SJCRH30 (cell line): ENCODE data around the gene TRAP1. TPM values are rescaled to one million over a fixed set of nuclear protein-coding genes. Genes with fewer than 3 reads are reported as not detected.

ENCODE experiments used
- DNase-seq, 2 experiments: peaks; one replicate each; pipeline ENCODE4 v3.0.0-alpha.2; 2015 to 2020
- H3K27ac ChIP-seq: fragments of 250-450 bp; sonication (Bioruptor Pico); 2 replicates; pipeline ENCODE4 v1.5.1; 2020; ENCODE audit warnings: mild to moderate bottlenecking, moderate library complexity
- H3K27me3 ChIP-seq: fragments of 250-450 bp; sonication (Bioruptor Pico); 2 replicates; pipeline ENCODE4 v1.5.1; 2020; ENCODE audit warnings: mild to moderate bottlenecking, moderate library complexity
- H3K36me3 ChIP-seq: fragments of 250-450 bp; sonication (Bioruptor Pico); 2 replicates; pipeline ENCODE4 v1.5.1; 2020; ENCODE audit warnings: mild to moderate bottlenecking, moderate library complexity
- H3K4me1 ChIP-seq: fragments of 250-450 bp; sonication (Bioruptor Pico); 2 replicates; pipeline ENCODE4 v1.5.1; 2020; ENCODE audit warnings: mild to moderate bottlenecking, moderate library complexity
- H3K4me3 ChIP-seq: fragments of 250-450 bp; sonication (Bioruptor Pico); 2 replicates; pipeline ENCODE4 v1.5.1; 2020; ENCODE audit warnings: mild to moderate bottlenecking, moderate library complexity
- H3K9me3 ChIP-seq: fragments of 250-450 bp; sonication (Bioruptor Pico); replicated peaks from 2 replicates; pipeline ENCODE4 v1.5.1; 2020; ENCODE audit warnings: mild to moderate bottlenecking, moderate library complexity
- total RNA-seq: library from RNA; depleted of rRNA; stranded (reverse); fragments of >200 nt; shearing (Covaris generic); gene quantifications from 2 replicates; pipeline ENCODE4 v1.2.3, GENCODE V29; 2014

The TRAP1 gene
- total RNA-seq, 1 experiment from 2014 or later = 71.0 TPM

GRCh38 chr16:3745751-3746355 lies 28.5 kb upstream of the TRAP1 start:
- no peak overlapping the region for H3K27ac ChIP-seq
- DNase-seq = no peak
- H3K27me3 ChIP-seq = no peaks in the 10 kb centered on the region
- H3K36me3 ChIP-seq = peaks cover 42% of the 10 kb centered on the region
- H3K4me1 ChIP-seq = no peaks in the 10 kb centered on the region
- no peak overlapping the region for H3K4me3 ChIP-seq
- no peaks in the 10 kb centered on the region for H3K9me3 ChIP-seq

- H3K4me3 ChIP-seq = no peak overlapping the region
- H3K4me1 ChIP-seq = no peaks in the 10 kb centered on the region
- no peaks in the 10 kb centered on the region for H3K9me3 ChIP-seq
- H3K36me3 ChIP-seq = peaks cover 49% of the 10 kb centered on the region
- no peaks in the 10 kb centered on the region for H3K27me3 ChIP-seq
- no peak for DNase-seq
- H3K27ac ChIP-seq = no peak overlapping the region
Observed at GRCh38 chr16:3744018-3744417, 26.7 kb upstream of the TRAP1 start.

DNA sequence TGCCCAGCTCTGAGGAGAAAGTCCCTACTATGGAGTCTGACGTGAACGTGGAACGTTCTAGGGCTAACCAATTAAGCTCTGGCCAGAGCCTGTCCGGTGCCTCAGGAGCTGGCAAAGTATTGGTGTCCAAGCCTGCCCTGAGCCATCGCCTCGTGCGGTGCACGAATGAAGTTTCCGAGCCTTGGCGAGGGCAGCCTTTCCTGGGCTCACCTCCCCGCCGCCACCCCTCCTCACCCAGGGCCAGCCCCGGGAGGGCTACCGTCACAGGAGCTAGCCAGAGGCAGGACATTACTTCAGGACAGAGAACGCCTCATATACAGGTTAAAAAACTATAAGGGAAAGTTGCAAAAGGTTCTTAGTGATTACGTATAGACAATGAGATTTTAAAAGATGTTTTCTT lies 23.6 kb upstream of the TRAP1 start:
- no peaks in the 10 kb centered on the region for H3K27me3 ChIP-seq
- no peak overlapping the region for H3K4me3 ChIP-seq
- peaks cover 66% of the 10 kb centered on the region for H3K36me3 ChIP-seq
- no peaks in the 10 kb centered on the region for H3K4me1 ChIP-seq
- H3K9me3 ChIP-seq = no peaks in the 10 kb centered on the region
- no peak for DNase-seq
- H3K27ac ChIP-seq = no peak overlapping the region

- H3K9me3 ChIP-seq = no peaks in the 10 kb centered on the region
- no peaks in the 10 kb centered on the region for H3K4me1 ChIP-seq
- DNase-seq = no peak
- H3K4me3 ChIP-seq = no peak overlapping the region
- H3K36me3 ChIP-seq = peaks cover 66% of the 10 kb centered on the region
- H3K27ac ChIP-seq = no peak overlapping the region
- H3K27me3 ChIP-seq = no peaks in the 10 kb centered on the region
Observed at GRCh38 chr16:3740186-3740585, 22.9 kb upstream of the TRAP1 start.

GRCh38 chr16:3739636-3740035 lies 22.3 kb upstream of the TRAP1 start:
- H3K4me3 ChIP-seq = no peak overlapping the region
- no peaks in the 10 kb centered on the region for H3K9me3 ChIP-seq
- no peaks in the 10 kb centered on the region for H3K4me1 ChIP-seq
- no peak for DNase-seq
- H3K36me3 ChIP-seq = peaks cover 68% of the 10 kb centered on the region
- no peak overlapping the region for H3K27ac ChIP-seq
- H3K27me3 ChIP-seq = no peaks in the 10 kb centered on the region

DNA sequence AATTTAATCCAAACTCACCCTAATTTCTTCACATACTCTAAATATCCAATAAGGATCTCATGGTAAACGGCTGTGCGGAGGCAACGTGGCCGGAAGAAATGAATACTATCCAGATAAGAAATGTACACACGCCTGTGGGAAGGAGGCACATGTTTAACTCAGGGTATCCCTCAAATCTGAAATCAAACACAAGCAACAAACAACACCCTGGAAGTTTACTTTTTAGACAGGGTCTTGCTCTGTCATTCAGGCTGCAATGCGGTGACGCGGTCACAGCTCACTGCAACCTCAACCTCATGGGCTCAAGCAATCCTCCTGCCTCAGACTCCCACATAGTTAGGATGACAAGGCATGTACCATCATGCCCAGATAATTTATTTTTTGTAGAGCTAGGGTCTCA lies 21.2 kb upstream of the TRAP1 start:
- Histone ChIP-seq H3K36me3 (peaks cover 72% of the 10 kb centered on the region), H3K9me3 (no peaks in the 10 kb centered on the region), H3K4me1 (no peaks in the 10 kb centered on the region), H3K27ac (no peak overlapping the region), H3K27me3 (no peaks in the 10 kb centered on the region), H3K4me3 (no peak overlapping the region)
- no peak for DNase-seq

- Histone ChIP-seq H3K4me3 (no peak overlapping the region), H3K4me1 (no peaks in the 10 kb centered on the region), H3K27me3 (no peaks in the 10 kb centered on the region), H3K9me3 (no peaks in the 10 kb centered on the region), H3K36me3 (peaks cover 69% of the 10 kb centered on the region), H3K27ac (no peak overlapping the region)
- DNase-seq = no peak
Observed at GRCh38 chr16:3738128-3738527, 20.8 kb upstream of the TRAP1 start.

DNA sequence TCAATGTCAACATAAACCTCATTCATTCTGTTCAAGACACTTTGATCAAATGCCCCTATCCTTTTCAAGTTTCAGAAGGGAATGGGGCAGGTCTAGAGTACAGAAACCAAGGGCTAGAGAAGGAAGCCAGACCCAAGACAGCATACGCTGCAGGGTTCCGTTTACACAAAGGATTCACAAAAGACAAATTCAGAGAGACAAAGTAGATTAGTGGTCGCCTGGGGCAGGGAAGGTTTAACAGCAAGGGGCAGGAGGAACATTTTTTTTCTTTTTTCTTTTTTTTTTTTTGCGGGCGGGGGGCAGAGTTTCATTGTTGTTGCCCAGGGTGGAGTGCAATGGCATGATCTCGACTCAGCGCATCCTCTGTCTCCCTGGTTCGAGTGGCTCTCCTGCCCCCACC lies 19.9 kb upstream of the TRAP1 start:
- Histone ChIP-seq H3K27ac (no peak overlapping the region), H3K4me3 (no peak overlapping the region), H3K9me3 (no peaks in the 10 kb centered on the region), H3K36me3 (peaks cover 61% of the 10 kb centered on the region), H3K4me1 (no peaks in the 10 kb centered on the region), H3K27me3 (no peaks in the 10 kb centered on the region)
- no peak for DNase-seq

DNA sequence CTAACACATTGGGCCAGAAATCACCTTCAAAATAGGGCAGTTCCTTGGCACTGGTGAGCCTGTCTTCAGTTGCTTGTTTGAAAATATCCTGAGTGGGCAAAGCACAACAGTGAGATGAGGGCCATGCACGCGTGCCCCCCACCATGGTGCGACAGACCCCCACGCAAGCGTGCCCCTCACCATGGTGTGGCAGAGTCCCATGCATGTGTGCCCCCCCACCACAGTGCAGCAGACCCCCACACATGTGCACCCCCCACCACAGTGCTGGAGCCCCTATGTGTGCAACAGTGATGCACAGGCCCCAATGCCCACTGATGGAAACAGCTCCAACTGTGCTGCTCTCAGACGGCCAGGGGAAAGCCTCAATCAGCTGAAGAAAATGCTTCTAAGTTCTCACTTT lies 18.8 kb upstream of the TRAP1 start:
- Histone ChIP-seq H3K4me1 (no peaks in the 10 kb centered on the region), H3K4me3 (no peak overlapping the region), H3K27me3 (no peaks in the 10 kb centered on the region), H3K27ac (no peak overlapping the region), H3K36me3 (peaks cover 66% of the 10 kb centered on the region), H3K9me3 (no peaks in the 10 kb centered on the region)
- no peak for DNase-seq

DNA sequence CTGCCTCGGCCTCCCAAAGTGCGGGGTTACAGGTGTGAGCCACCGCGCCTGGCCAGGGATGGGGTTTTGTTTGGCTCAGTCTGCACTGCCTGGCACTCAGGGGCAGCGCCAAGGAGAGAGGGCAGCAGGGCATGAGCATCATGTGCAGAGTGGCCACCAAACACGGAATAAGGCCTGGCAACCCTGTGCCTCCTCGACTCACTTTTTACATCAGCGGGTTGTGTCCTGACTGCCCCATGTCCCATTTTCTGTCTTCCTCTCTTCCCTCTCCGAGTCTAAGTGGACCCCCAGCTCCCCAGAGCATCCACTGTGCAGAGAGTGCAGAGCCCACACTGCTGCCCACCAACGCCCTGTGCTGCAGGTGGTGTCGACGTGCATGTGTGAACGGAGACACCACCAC lies 18.2 kb upstream of the TRAP1 start:
- H3K4me3 ChIP-seq = no peak overlapping the region
- no peaks in the 10 kb centered on the region for H3K4me1 ChIP-seq
- no peaks in the 10 kb centered on the region for H3K9me3 ChIP-seq
- no peak for DNase-seq
- peaks cover 64% of the 10 kb centered on the region for H3K36me3 ChIP-seq
- H3K27ac ChIP-seq = no peak overlapping the region
- H3K27me3 ChIP-seq = no peaks in the 10 kb centered on the region

DNA sequence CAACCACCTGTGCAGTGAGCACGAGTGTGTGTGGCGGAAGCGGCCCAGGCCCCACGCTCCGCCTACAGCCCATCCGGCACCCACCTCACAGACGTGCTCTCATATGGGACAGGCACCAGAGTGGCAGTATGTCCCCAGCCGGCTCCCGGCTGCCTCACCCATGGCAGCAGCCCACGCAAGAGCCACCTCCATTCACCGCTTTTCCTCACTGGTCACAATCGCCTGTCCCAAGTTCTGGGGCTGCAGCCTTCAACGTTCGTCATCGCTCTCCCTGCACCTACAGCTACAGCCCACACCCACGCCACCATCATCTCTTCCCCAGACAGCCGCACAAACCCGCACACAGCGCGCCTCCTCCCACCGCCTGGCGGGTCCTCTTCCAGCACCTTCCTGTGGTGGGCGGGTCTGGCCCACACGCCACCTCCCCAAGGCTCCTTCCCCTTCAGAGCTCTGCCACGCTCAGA lies 17.5 kb upstream of the TRAP1 start:
- no peaks in the 10 kb centered on the region for H3K9me3 ChIP-seq
- no peak for DNase-seq
- no peak overlapping the region for H3K4me3 ChIP-seq
- H3K27ac ChIP-seq = no peak overlapping the region
- no peaks in the 10 kb centered on the region for H3K27me3 ChIP-seq
- H3K4me1 ChIP-seq = no peaks in the 10 kb centered on the region
- peaks cover 56% of the 10 kb centered on the region for H3K36me3 ChIP-seq

- Histone ChIP-seq H3K4me3 (no peak overlapping the region), H3K27me3 (no peaks in the 10 kb centered on the region), H3K4me1 (no peaks in the 10 kb centered on the region), H3K36me3 (peaks cover 57% of the 10 kb centered on the region), H3K27ac (no peak overlapping the region), H3K9me3 (no peaks in the 10 kb centered on the region)
- DNase-seq = no peak
Observed at GRCh38 chr16:3734084-3734757, 16.9 kb upstream of the TRAP1 start.

- H3K27ac ChIP-seq = no peak overlapping the region
- no peak for DNase-seq
- H3K9me3 ChIP-seq = no peaks in the 10 kb centered on the region
- no peaks in the 10 kb centered on the region for H3K27me3 ChIP-seq
- peaks cover 55% of the 10 kb centered on the region for H3K36me3 ChIP-seq
- no peak overlapping the region for H3K4me3 ChIP-seq
- no peaks in the 10 kb centered on the region for H3K4me1 ChIP-seq
Observed at GRCh38 chr16:3732171-3732570, 14.8 kb upstream of the TRAP1 start.

GRCh38 chr16:3731126-3731935 lies 14.0 kb upstream of the TRAP1 start:
- Histone ChIP-seq H3K27me3 (no peaks in the 10 kb centered on the region), H3K36me3 (peaks cover 52% of the 10 kb centered on the region), H3K4me1 (no peaks in the 10 kb centered on the region), H3K4me3 (no peak overlapping the region), H3K9me3 (no peaks in the 10 kb centered on the region), H3K27ac (no peak overlapping the region)
- no peak for DNase-seq
